H1 (cell line): ENCODE results near the gene MARCHF9. TPM values are rescaled to one million over a fixed set of nuclear protein-coding genes. Genes with fewer than 3 reads are reported as not detected.

Experiments used
- ASH2L ChIP-seq: fragments of 200-600, 300-600 bp; sonication (generic); IDR thresholded peaks from one replicate; pipeline ENCODE4 v1.7.1; 2017; ENCODE audit warnings: low read length
- ATF3 ChIP-seq: IDR thresholded peaks from 2 replicates; pipeline ENCODE4 v1.6.1; 2011; ENCODE audit warnings: low read depth, mild to moderate bottlenecking, low read length; ENCODE audit not compliant: insufficient read depth
- CHD1 ChIP-seq: IDR thresholded peaks from 2 replicates; pipeline ENCODE4 v1.6.1; 2012; ENCODE audit warnings: low read depth, low read length, improper control_type of control experiment
- CHD2 ChIP-seq: IDR thresholded peaks from 2 replicates; pipeline ENCODE4 v1.6.1; 2012; ENCODE audit warnings: low read length, improper control_type of control experiment
- CREB1 ChIP-seq: IDR thresholded peaks from 2 replicates; pipeline ENCODE4 v1.6.1; 2012; ENCODE audit warnings: inconsistent platforms
- EP300 ChIP-seq, 2 experiments: IDR thresholded peaks; 1 replicate in 1 of 2; 2 replicates in 1 of 2; pipeline ENCODE4 v1.6.1; 2011 to 2012; ENCODE audit warnings: low read depth in 2 of 2, low read length in 2 of 2, mild to moderate bottlenecking in 2 of 2, borderline replicate concordance in 1 of 2, inconsistent platforms in 1 of 2, moderate library complexity in 1 of 2
- EZH2 ChIP-seq: fragments of 200-600 bp; sonication (generic); IDR thresholded peaks from 2 replicates; pipeline ENCODE4 v1.7.1; 2012; ENCODE audit warnings: low read depth, mild to moderate bottlenecking, moderate library complexity, low read length, inconsistent platforms; ENCODE audit not compliant: severe bottlenecking
- GTF2F1 ChIP-seq: IDR thresholded peaks from 2 replicates; pipeline ENCODE4 v1.6.1; 2012; ENCODE audit warnings: low read depth, low read length, improper control_type of control experiment, borderline replicate concordance
- JUND ChIP-seq: IDR thresholded peaks from 2 replicates; pipeline ENCODE4 v1.6.1; 2011; ENCODE audit warnings: mild to moderate bottlenecking, improper control_type of control experiment, low read length
- KDM5A ChIP-seq: fragments of 200-600 bp; IDR thresholded peaks from 2 replicates; pipeline ENCODE4 v1.7.1; 2012; ENCODE audit warnings: mild to moderate bottlenecking, low read length, inconsistent platforms, mixed read lengths
- MAFK ChIP-seq: IDR thresholded peaks from 2 replicates; pipeline ENCODE4 v1.6.1; 2012; ENCODE audit warnings: low read depth, mild to moderate bottlenecking, improper control_type of control experiment, low read length
- POLR2A ChIP-seq, 2 experiments: IDR thresholded peaks; 1 replicate in 1 of 2; 2 replicates in 1 of 2; pipeline ENCODE4 v1.6.1; 2011; ENCODE audit warnings: low read depth in 2 of 2, low read length in 2 of 2, mild to moderate bottlenecking in 2 of 2; ENCODE audit errors: control extremely low read depth in 1 of 2
- RFX5 ChIP-seq: IDR thresholded peaks from 2 replicates; pipeline ENCODE4 v1.6.1; 2011; ENCODE audit warnings: low read depth, low read length, improper control_type of control experiment, borderline replicate concordance
- RXRA ChIP-seq: IDR thresholded peaks from 2 replicates; pipeline ENCODE4 v1.6.1; 2011; ENCODE audit warnings: low read depth, mild to moderate bottlenecking, low read length, moderate library complexity; ENCODE audit not compliant: insufficient read depth
- SAP30 ChIP-seq: fragments of 300-600 bp; sonication (generic); IDR thresholded peaks from 2 replicates; pipeline ENCODE4 v1.7.1; 2012; ENCODE audit warnings: low read length, moderate library complexity, mild to moderate bottlenecking, inconsistent platforms; ENCODE audit not compliant: insufficient read depth, insufficient replicate concordance
- SUZ12 ChIP-seq: fragments of 200-600 bp; sonication (generic); IDR thresholded peaks from 2 replicates; pipeline ENCODE4 v1.6.1; 2012; ENCODE audit warnings: mild to moderate bottlenecking, inconsistent platforms, low read length, moderate library complexity, mixed read lengths
- TBP ChIP-seq: IDR thresholded peaks from 2 replicates; pipeline ENCODE4 v1.6.1; 2011; ENCODE audit warnings: low read depth, low read length, improper control_type of control experiment
- YY1 ChIP-seq: IDR thresholded peaks from 2 replicates; pipeline ENCODE4 v1.6.1; 2011; ENCODE audit warnings: low read depth, mild to moderate bottlenecking, low read length
- polyA plus RNA-seq, 7 experiments: library from polyadenylated mRNA; depleted of rRNA in 3 of 7; stranded (reverse) in 5 of 7; unstranded in 2 of 7; fragments of >200 nt in 5 of 7; fragments of 200-250 nt in 2 of 7; gene quantifications; 1 replicate in 5 of 7; 2 replicates in 1 of 7; 4 replicates in 1 of 7; pipeline versions ENCODE4 v1.2.1 to v1.2.3, GENCODE V29; 2011 to 2013; ENCODE audit warnings: missing spikeins in 2 of 7, mixed read lengths in 2 of 7
- total RNA-seq: library from RNA; stranded (reverse); fragmentation: NEBNext Ultra II Directional; extraction: Animal tissue kit (Norgen Biotek cat#: 25700); gene quantifications from 2 replicates; pipeline ENCODE4 v1.2.1, GENCODE V29; 2021
- TF ChIP-seq, protein P1 (sequence below): IDR thresholded peaks from 2 replicates; pipeline ENCODE4 v1.6.1; 2012; ENCODE audit warnings: low read length, inconsistent platforms

Gene MARCHF9
- total and polyA plus RNA-seq, 2 of the 8 experiments (the other 6 are each of a cell fraction or from before 2014, with no cell fraction given) = 6.4 to 7.8 TPM

DNA sequence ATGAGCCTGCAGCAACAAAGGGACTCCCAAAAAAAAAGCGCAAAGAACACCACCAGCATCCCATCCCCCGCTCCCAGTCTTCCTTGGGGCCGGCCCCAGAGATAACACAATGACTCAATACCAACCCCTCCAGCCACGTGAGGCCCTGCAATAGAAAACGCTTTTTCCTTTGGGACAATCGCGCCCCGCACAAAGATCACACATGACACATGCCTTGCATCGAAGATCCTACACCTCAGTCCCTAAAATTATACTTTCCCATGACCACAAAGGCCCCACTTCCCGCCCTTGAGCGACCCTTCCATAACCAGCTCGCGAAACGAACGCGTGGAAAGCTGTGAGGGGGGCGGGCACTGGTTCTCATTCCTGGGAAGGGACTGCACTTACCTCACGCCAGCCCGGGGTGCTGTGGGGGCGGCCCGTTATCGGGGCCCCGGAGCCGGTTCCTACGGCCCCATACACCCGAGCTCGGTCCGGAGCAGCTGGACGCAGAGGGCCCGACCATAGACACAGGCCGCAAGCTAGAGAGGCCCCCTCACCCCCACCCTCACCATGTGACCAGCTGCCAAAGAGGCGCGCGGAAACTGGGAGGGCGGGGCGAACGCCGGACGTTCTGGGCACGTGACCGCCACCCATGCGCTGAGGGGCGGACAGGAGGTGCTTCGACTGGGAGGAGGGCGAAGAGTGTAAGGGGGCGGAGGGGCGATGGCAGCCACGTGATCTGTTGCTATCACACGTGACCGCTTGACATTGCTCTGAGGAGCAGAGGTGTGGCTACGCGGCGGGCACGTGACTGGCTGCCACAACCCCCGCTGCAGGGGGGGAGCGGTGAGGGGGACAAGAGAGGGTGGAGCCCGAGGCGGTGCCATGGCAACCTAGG, 2.9 kb upstream of the MARCHF9 start, which contains the start of gene CDK4 (continued):
- peak; percentile 99 for TF ChIP-seq ATF3
- no peak for TF ChIP-seq MAFK
- TF ChIP-seq CHD2 = peak; percentile 43; the same call in 1 of the 2 replicates
- peak; percentile 93 for TF ChIP-seq SAP30
- peak; percentile 66; the same call in 1 of the 2 replicates for TF ChIP-seq GTF2F1
- TF ChIP-seq SUZ12 = no peak
- no peak for TF ChIP-seq EZH2
- peak; percentile 54; the same call in 1 of the 2 replicates for TF ChIP-seq RFX5
- peak; percentile 79 for TF ChIP-seq POLR2A (IDR thresholded peaks at IDR 0.05; ENCODE audit: control extremely low read depth in 1 of 2, low read depth in 2 of 2, low read length in 2 of 2)
- 0 out of 2 replicates have a peak, but pooled peaks have one; percentile 32 for TF ChIP-seq JUND
- peak; percentile 7; the same call in 1 of the 2 replicates for TF ChIP-seq YY1
- TF ChIP-seq EP300 (IDR thresholded peaks at IDR 0.05; ENCODE audit: borderline replicate concordance in 1 of 2, low read depth in 2 of 2, low read length in 2 of 2) = peak in 1 of 2 experiments; percentile 76; a peak in 1 of 3 replicates
- TF ChIP-seq CHD1 = 0 out of 2 replicates have a peak, but pooled peaks have one; percentile 54
- TF ChIP-seq KDM5A = no peak
- TF ChIP-seq, protein P1, sequence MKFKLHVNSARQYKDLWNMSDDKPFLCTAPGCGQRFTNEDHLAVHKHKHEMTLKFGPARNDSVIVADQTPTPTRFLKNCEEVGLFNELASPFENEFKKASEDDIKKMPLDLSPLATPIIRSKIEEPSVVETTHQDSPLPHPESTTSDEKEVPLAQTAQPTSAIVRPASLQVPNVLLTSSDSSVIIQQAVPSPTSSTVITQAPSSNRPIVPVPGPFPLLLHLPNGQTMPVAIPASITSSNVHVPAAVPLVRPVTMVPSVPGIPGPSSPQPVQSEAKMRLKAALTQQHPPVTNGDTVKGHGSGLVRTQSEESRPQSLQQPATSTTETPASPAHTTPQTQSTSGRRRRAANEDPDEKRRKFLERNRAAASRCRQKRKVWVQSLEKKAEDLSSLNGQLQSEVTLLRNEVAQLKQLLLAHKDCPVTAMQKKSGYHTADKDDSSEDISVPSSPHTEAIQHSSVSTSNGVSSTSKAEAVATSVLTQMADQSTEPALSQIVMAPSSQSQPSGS = no peak
- 0 out of 2 replicates have a peak, but pooled peaks have one; percentile 9 for TF ChIP-seq RXRA
- TF ChIP-seq CREB1 = peak; percentile 80
- no peak for TF ChIP-seq ASH2L
- TF ChIP-seq TBP = peak; percentile 66; the same call in 1 of the 2 replicates
- TF ChIP-seq, all 59 proteins: peak for 29
